ENCODE measurements around the gene ZNF593OS. TPM values are rescaled to one million over a fixed set of nuclear protein-coding genes. Genes with fewer than 3 reads are reported as not detected.
A peak's percentile ranks its signal among the peaks of the same experiment; 100 is the strongest.

ZNF593OS gene
- total RNA-seq: not detected

DNA sequence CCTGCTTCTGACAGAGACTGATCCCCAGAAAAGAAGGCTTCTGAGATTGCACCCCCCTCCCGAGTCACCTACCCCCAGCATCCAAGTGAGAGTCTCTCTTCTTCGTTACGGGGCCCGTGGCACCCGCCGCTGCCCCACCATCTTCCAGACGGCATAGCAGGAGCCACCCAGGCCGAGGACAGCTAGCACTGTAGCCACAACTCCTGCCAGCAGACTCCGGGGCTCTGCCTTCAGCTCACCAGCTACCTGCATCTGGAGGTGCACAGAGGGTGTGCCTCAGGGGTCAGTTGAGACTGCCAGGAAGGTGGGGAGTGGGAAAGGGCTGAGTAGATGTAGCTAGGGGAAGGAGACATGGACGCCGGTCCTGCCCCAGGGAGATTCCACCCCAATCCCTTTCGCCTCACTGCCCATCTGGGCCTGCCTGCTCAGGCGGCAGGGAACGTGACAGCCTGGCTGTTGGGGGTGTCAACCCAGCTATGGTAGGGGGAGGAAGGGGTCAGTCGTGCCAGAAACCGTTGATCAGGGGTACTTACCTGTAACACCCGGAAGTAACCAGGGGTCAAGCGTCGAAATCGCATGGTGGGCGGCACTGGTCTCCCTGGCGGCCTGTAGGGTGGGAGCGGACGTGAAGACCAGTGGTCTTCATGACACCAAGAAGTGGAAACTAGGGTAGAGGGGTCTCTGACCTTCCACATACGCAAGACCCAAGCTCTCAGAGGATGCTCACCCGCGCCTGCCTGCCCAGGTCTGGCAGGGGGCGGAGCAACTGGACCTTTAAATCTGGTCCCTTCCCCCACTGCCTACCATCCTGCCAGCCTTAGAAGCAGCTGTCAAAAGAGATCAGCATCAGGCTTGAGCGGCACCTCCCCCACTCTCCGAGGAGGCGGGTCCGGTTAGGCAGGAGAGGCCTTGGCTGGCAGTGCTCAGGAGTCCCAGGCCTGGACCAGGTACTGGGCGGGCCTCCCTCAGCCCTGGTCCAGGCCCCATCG, at the start of gene ZNF593OS:
Gene ZNF593OS, minus strand, starts transcription at position 749 of the 989 bp plus-strand sequence. Its CDS starts 171 bp downstream, at position 578.
- Mint-ChIP-seq H3K4me3 (peak within 1 kb of the TSS; percentile 93), H3K4me1 (peaks cover 19% of the 10 kb centered on the region), H3K36me3 (peaks cover 20% of the 10 kb centered on the region), H3K9me3 (no peaks in the 10 kb centered on the region), H3K27me3 (no peaks in the 10 kb centered on the region), H3K27ac (peak within 1 kb of the TSS; percentile 92)
- no peak for DNase-seq

DNA sequence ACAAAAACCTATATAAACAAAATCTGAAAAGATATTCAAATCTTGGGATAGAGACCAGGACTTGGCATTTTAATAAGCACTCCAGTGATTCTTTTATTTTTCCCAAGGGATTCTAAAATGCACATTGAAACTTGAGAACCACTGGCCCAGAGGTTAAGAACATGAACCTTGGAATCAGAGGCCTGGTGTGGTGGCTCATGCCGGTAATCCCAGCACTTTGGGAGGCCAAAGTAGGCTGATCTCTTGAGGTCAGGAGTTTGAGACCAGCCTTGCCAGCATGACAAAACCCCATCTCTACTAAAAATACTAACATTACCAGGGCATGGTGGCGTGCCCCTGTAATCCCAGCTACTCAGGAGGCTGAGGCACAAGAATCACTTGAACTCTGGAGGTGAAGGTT, 49.5 kb upstream of the ZNF593OS start:
- H3K36me3 Mint-ChIP-seq: no peaks in the 10 kb centered on the region
- H3K4me1 Mint-ChIP-seq: peaks cover 6% of the 10 kb centered on the region
- peaks cover 14% of the 10 kb centered on the region for H3K27me3 Mint-ChIP-seq
- no peak overlapping the region for H3K27ac Mint-ChIP-seq
- no peak for DNase-seq
- H3K4me3 Mint-ChIP-seq: no peak overlapping the region
- H3K9me3 Mint-ChIP-seq: no peaks in the 10 kb centered on the region

DNA sequence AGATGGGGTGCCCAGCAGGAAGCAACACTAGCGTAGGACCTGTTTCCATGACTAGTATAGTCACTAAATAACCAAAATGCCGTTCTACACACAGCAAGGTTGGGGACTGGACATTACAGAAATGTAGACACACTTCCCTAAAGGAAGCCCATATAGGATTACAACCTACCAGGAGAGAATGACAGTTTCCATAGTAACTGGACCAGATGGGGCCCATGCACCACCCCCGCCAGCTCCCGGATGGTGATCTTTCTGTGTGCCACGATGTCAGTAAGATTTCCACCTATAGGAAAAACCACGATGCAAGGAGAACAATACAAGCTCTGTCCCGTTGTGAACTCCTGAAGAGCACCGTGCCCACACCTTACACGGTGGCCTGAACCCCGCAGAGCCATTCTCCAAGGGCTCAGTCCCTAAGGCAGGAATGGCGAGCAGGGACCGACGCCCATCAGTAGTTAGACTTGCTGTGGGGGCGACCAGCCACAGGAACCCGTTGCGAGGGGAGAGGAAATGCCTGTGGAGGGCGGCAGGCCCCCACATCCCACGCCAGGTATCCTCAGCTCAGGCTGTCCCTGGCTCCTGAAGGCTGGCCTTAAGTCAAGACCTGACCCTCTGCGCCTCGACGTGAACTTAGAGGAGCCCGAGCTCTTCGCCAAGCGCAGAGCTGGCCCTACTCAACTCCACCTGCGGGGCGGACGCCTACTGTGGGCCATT, 48.7 kb upstream of the ZNF593OS start:
- no peak overlapping the region for H3K4me3 Mint-ChIP-seq
- peaks cover under 1% of the 10 kb centered on the region for H3K4me1 Mint-ChIP-seq
- no peak overlapping the region for H3K27ac Mint-ChIP-seq
- no peak for DNase-seq
- H3K36me3 Mint-ChIP-seq: no peaks in the 10 kb centered on the region
- peaks cover 7% of the 10 kb centered on the region for H3K27me3 Mint-ChIP-seq
- H3K9me3 Mint-ChIP-seq: no peaks in the 10 kb centered on the region

DNA sequence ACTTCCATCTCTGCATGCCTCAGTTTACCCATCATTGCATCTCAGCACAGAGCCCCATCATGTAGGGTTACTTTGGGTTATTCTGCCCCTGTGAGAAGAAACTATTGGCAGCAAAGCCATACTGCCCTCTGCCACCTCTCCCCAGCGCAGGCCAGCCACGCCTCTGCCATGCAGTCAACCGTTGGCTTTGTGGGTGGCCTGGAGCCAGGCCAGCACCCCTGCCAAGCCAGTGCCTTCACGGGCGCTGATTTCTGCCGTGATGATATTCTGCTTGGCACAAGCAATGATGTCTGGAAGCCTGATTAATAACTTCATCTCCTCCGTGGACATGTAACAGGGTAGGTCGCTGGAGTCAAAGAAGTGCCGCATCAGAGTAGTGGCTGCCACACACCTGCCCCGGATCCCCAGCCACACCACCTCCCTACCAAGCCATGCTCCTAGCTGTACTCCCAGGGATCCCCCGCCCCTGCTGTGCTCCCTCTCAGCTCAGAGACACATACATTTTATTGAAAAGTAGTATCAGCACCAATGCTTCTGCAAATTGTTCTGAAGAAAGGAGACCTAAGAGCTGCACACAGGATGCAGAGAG, 47.4 kb upstream of the ZNF593OS start:
- H3K36me3 Mint-ChIP-seq: no peaks in the 10 kb centered on the region
- H3K9me3 Mint-ChIP-seq: no peaks in the 10 kb centered on the region
- H3K4me1 Mint-ChIP-seq: no peaks in the 10 kb centered on the region
- no peak for DNase-seq
- no peak overlapping the region for H3K27ac Mint-ChIP-seq
- no peak overlapping the region for H3K4me3 Mint-ChIP-seq
- no peaks in the 10 kb centered on the region for H3K27me3 Mint-ChIP-seq

DNA sequence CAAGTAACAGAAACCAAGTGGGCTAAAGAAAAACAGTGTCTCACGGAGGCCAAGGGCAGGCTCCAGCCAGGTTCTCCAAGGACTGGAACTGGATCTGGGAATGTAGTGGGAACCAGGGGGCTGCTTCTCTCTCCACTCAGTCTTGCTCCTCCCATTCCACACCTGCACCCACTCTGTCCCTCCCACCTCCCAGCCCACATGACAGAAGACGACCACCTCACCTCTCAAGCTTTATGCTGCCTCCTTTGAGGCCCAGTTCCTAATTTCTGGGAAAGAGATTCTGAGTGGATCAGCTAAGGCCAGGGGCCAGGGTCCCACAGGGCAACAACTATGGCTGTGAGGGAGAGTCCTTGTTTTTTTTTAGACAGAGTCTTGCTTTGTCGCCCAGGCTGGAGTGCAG, 43.6 kb upstream of the ZNF593OS start:
- no peaks in the 10 kb centered on the region for H3K27me3 Mint-ChIP-seq
- no peaks in the 10 kb centered on the region for H3K4me1 Mint-ChIP-seq
- no peak overlapping the region for H3K27ac Mint-ChIP-seq
- H3K4me3 Mint-ChIP-seq: no peak overlapping the region
- no peaks in the 10 kb centered on the region for H3K9me3 Mint-ChIP-seq
- no peaks in the 10 kb centered on the region for H3K36me3 Mint-ChIP-seq
- no peak for DNase-seq

DNA sequence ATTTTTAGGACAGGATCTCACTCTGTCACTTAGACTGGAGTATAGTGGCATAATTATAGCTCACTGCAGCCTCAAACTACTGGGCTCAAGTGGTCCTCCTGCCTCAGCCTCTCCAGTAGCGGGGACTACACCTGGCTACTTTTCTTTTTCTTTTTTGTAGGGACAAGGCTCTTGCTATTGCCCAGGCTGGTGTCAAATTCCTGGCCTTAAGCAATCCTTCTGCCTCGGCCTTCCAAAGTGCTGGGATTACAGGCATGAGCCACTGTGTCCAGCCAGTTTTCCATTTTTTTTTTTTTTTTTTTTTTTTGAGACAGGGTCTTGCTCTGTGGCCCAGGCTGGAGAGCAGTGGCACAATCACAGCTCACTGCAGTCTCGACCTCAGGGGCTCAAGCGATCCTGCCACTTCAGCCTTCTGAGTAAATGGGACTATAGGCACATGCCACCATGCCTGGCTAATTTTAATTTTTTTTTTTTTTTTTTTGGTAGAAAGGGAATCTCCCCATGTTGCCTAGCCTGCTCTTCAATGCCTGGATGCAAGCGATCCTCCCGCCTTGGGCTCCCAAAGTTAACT, 41.8 kb upstream of the ZNF593OS start:
- Mint-ChIP-seq H3K4me3 (no peak overlapping the region), H3K36me3 (no peaks in the 10 kb centered on the region), H3K4me1 (no peaks in the 10 kb centered on the region), H3K27ac (no peak overlapping the region), H3K9me3 (no peaks in the 10 kb centered on the region), H3K27me3 (no peaks in the 10 kb centered on the region)
- DNase-seq: no peak

DNA sequence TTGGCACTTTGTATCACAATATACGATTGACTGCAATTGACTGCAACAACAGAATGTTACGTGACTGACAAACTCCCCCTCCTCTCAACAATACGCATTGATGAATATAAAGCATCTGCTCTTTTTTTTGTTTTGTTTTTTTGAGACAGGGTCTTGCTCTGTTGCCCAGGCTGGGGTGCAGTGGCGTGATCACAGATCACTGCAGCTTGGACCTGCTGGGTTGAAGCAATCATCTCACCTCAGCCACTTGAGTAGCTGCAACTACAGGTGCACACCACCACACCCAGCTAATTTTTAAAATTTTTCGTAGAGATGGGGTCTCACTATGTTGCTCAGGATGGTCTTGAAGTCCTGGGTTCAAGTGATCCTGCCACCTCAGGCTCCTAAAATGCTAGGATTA, 41.1 kb upstream of the ZNF593OS start:
- DNase-seq: no peak
- Mint-ChIP-seq H3K4me3 (no peak overlapping the region), H3K27ac (no peak overlapping the region), H3K36me3 (no peaks in the 10 kb centered on the region), H3K4me1 (no peaks in the 10 kb centered on the region), H3K9me3 (no peaks in the 10 kb centered on the region), H3K27me3 (no peaks in the 10 kb centered on the region)

DNA sequence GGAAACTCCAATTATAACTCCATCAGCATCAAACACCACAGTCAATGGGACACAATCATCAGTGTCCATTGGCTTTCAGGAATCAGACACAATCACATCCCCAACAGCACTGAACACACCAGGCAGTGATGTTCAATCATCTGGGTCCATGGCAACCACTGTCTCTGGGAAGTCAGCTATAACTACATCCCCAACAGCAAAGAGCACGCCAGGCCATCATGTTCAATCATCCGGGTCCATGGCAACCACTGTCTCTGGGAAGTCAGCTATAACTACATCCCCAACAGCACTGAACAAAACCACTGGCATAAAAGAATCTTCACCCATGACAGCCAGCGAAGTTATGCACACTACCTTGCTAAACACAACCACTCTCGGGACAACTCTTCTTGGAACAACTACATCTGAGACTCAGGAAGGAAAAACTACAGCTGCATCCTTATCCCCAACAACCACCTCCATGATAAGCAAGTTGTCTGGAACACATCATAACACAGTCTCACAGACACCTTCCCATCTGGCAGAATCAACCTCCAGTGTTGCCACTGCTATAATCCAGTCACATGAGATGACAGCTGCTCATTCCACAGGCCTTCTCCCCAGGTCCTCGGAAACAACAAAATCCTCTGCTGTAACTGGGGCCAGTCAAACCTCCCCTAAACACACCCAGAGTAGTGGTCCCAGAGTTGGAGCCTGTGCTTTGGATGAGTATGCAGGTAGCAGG, 38.7 kb upstream of the ZNF593OS start:
- no peaks in the 10 kb centered on the region for H3K4me1 Mint-ChIP-seq
- no peaks in the 10 kb centered on the region for H3K36me3 Mint-ChIP-seq
- no peaks in the 10 kb centered on the region for H3K9me3 Mint-ChIP-seq
- DNase-seq: no peak
- no peak overlapping the region for H3K4me3 Mint-ChIP-seq
- no peaks in the 10 kb centered on the region for H3K27me3 Mint-ChIP-seq
- no peak overlapping the region for H3K27ac Mint-ChIP-seq

DNA sequence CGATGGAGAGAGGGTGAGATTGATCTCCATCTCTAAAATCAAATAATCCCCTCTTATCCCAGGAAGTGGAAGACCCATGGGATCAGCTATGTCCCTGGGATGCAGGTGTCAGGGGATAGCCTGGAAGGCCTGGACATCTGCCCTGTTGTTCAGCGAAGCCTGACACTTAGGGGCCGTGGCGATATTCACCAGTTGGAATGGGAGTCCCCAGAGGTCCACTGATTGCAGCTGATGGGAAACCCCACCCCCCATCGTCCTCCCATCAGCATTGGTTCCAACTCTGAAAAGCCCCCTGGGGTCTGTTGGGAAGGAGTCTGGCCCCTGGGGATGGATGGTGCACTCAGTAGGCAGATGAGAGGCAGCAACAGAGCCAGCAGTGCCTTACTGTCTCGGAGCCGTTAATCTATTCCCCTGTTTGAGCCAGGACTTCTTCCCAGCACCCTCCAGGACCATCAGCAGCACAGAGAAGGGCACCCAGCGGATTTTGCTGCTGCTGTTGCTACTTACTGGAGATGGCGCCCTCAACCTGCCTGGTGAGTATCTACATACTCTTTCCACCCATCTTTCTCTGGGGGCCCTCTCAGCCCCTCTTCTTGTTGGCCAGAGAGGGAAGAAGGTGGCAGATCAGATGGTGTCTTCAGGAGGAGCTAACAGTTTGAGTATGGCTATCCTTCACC, 32.1 kb upstream of the ZNF593OS start:
- no peaks in the 10 kb centered on the region for H3K36me3 Mint-ChIP-seq
- peaks cover 23% of the 10 kb centered on the region for H3K4me1 Mint-ChIP-seq
- H3K4me3 Mint-ChIP-seq: no peak overlapping the region
- H3K27me3 Mint-ChIP-seq: no peaks in the 10 kb centered on the region
- no peak overlapping the region for H3K27ac Mint-ChIP-seq
- DNase-seq: no peak
- H3K9me3 Mint-ChIP-seq: no peaks in the 10 kb centered on the region

DNA sequence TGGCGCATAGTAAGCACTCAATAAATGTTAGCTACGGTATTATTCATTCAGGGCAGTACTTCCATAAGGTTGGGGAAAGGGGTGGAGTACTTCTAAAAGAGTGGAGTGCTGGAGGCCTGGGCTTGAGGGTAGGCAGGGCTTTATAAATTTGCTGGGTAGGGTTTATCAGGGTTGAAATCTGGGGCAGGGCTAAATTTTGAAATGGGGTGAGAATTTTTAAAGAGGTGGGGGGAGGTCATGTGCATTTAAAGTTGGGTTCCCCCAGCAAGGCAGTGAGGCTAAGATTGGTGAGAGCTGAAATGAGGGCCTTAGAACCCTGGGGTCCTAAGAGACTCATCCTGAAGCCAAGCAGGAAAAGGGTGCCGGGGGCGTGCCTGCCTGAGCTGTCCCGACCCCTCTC, 28.8 kb upstream of the ZNF593OS start:
- no peak for DNase-seq
- Mint-ChIP-seq H3K9me3 (no peaks in the 10 kb centered on the region), H3K4me3 (no peak overlapping the region), H3K27ac (no peak overlapping the region), H3K27me3 (no peaks in the 10 kb centered on the region), H3K36me3 (no peaks in the 10 kb centered on the region), H3K4me1 (peaks cover 23% of the 10 kb centered on the region)

DNA sequence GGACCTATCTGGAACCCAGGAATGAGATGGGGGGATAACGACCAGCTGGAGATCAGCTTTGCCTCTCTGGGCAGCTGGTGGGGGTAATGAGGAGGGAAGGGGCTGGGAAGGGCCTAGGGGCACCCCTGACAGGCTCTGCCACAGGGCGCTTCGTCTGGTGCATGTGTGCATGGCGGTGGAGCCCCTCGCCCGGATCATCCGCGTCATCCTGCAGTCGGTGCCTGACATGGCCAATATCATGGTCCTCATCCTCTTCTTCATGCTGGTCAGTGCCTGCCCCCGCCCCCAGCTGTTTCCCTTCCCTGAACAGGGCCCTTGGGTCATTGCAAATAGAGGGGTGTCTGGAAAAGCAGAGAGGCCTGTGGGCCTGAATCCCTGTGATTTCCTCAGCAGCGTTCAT, 26.2 kb upstream of the ZNF593OS start:
- DNase-seq: no peak
- Mint-ChIP-seq H3K36me3 (no peaks in the 10 kb centered on the region), H3K9me3 (no peaks in the 10 kb centered on the region), H3K27ac (no peak overlapping the region), H3K4me3 (no peak overlapping the region), H3K4me1 (peaks cover 22% of the 10 kb centered on the region), H3K27me3 (no peaks in the 10 kb centered on the region)

DNA sequence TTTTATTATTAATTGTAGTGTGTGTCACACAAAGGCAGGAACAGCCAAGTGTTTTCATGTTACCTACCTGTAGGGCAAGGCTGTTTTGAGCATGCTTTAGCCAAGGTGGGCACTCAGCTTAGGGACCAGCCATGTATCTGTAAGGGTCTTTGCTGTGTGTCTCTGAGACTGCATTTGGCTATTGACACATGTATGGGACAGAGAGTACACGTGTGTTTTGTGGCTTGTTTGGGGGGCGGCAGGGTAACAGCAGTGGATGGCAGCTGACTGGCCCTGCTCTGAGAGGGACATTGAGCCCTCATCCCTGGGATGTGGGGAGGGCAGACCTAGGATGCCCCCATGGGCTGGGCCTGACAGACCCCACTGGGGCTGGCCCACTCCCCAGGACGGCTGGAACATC, 25.7 kb upstream of the ZNF593OS start:
- H3K36me3 Mint-ChIP-seq: no peaks in the 10 kb centered on the region
- H3K4me3 Mint-ChIP-seq: no peak overlapping the region
- H3K27ac Mint-ChIP-seq: no peak overlapping the region
- H3K4me1 Mint-ChIP-seq: peaks cover 19% of the 10 kb centered on the region
- no peaks in the 10 kb centered on the region for H3K27me3 Mint-ChIP-seq
- DNase-seq: no peak
- no peaks in the 10 kb centered on the region for H3K9me3 Mint-ChIP-seq

DNA sequence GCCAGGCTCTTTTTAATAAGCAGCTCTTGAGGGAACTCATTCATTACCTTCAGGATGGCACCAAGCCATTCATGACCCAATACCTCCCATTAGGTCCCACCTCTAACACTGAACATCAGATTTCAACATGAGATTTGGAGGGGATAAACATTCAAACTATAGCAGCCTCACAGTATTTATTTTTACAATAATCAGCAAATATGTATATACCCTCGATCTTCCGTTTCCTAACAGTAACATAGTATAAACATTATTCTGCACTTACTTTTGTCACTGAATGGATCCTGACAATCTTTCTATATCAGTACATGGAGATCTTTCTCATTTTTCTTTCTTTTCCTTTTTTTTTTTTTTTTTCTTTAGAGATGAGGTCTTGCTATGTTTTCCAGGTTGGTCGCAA, 24.2 kb upstream of the ZNF593OS start:
- Mint-ChIP-seq H3K4me3 (no peak overlapping the region), H3K27ac (no peak overlapping the region), H3K36me3 (no peaks in the 10 kb centered on the region), H3K9me3 (no peaks in the 10 kb centered on the region), H3K27me3 (no peaks in the 10 kb centered on the region), H3K4me1 (peaks cover 16% of the 10 kb centered on the region)
- no peak for DNase-seq

DNA sequence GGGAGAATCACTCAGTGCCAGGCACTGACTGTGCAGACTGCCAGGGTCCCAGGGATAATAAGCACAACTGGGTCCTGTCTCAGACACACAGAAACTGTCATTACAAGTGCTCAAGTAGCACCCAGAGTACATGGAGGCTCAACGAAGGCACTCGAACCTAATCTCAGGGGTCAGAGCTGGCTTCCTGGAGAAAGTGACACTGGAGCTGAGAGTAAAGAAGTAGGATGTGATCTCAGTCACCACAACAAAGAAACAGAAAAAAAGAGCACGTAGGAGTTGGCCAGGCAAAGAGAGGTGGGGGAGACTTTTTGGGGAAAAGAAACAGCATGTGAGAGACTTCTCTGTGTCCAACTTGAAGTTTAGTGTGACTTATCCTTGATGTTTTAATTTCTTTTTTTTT, 20.1 kb upstream of the ZNF593OS start:
- Mint-ChIP-seq H3K4me1 (peaks cover 12% of the 10 kb centered on the region), H3K36me3 (no peaks in the 10 kb centered on the region), H3K9me3 (no peaks in the 10 kb centered on the region), H3K4me3 (no peak overlapping the region), H3K27ac (peak overlapping the region; percentile 2), H3K27me3 (no peaks in the 10 kb centered on the region)
- DNase-seq: peak; percentile 46
